Right atrium auricular region (tissue), 2 donors: ENCODE measurements around the gene ARHGAP20. TPM values are rescaled to one million over a fixed set of nuclear protein-coding genes. Genes with fewer than 3 reads are reported as not detected.

Source experiments
- DNase-seq: peaks from one replicate; pipeline ENCODE4 v3.0.0-alpha.2; 2019; ENCODE audit warnings: low spot score
- H3K27ac ChIP-seq, 2 donors: fragments of 200-600 bp; sonication (generic); 1 replicate in 1 of 2; 2 replicates in 1 of 2; pipeline ENCODE4 v1.5.1; 2016 to 2019
- H3K27me3 ChIP-seq, 2 donors: fragments of 200-600 bp; sonication (generic); one replicate each; pipeline versions ENCODE4 v1.5.1 to v1.6.0; 2017 to 2019
- H3K36me3 ChIP-seq: fragments of 200-600 bp; sonication (generic); one replicate; pipeline ENCODE4 v1.5.1; 2016
- H3K4me1 ChIP-seq, 2 donors: fragments of 200-600 bp; sonication (generic); one replicate each; pipeline versions ENCODE4 v1.5.1 to v1.6.0; 2017 to 2019
- H3K4me3 ChIP-seq, 2 donors: fragments of 200-600 bp; sonication (generic); 1 replicate in 1 of 2; 2 replicates in 1 of 2; pipeline ENCODE4 v1.5.1; 2017 to 2019; ENCODE audit warnings: mild to moderate bottlenecking in 1 of 2, moderate library complexity in 1 of 2
- H3K9me3 ChIP-seq, 2 donors: fragments of 200-600 bp; sonication (generic); one replicate each; pipeline ENCODE4 v1.5.1; 2019
- total RNA-seq, 2 donors: library from RNA; depleted of rRNA; stranded (reverse); fragments of >200 nt; gene quantifications; one replicate each; pipeline ENCODE4 v1.1.0, GENCODE V29; 2016
- TF ChIP-seq, protein P1 (sequence below), 2 donors: fragments of 200-600 bp; sonication (generic); IDR thresholded peaks; one replicate each; pipeline ENCODE4 v1.5.1; 2019; ENCODE audit warnings: antibody characterized with exemption in 2 of 2

Gene ARHGAP20
- total RNA-seq, 2 donors from 2014 or later: 0.30 to 0.86 TPM

DNA sequence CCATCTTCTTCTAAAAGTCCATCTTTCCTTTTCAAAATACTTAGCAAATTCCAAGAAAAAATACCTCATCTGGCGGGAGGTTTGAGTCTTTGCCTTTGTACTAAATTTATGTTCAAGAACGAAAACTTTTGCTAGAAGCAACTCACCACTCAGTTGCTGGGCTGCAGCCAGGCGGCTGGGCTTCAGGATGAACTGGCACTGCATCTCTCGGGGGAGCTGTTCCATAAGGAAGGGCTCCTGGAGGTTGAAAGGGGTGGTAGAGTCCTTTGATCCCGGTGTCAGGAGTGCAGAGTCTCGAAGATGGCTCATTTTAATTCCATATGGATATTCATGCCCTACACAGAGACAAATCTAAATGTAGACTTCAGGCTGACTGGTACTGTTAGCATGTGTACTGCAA lies 105.8 kb downstream of the ARHGAP20 start:
- TF ChIP-seq, protein P1, sequence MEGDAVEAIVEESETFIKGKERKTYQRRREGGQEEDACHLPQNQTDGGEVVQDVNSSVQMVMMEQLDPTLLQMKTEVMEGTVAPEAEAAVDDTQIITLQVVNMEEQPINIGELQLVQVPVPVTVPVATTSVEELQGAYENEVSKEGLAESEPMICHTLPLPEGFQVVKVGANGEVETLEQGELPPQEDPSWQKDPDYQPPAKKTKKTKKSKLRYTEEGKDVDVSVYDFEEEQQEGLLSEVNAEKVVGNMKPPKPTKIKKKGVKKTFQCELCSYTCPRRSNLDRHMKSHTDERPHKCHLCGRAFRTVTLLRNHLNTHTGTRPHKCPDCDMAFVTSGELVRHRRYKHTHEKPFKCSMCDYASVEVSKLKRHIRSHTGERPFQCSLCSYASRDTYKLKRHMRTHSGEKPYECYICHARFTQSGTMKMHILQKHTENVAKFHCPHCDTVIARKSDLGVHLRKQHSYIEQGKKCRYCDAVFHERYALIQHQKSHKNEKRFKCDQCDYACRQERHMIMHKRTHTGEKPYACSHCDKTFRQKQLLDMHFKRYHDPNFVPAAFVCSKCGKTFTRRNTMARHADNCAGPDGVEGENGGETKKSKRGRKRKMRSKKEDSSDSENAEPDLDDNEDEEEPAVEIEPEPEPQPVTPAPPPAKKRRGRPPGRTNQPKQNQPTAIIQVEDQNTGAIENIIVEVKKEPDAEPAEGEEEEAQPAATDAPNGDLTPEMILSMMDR (IDR thresholded peaks at IDR 0.05): no peak
- no peak overlapping the region for H3K27ac ChIP-seq
- no peak for DNase-seq
- H3K36me3 ChIP-seq: no peaks in the 10 kb centered on the region
- no peaks in the 10 kb centered on the region for H3K4me1 ChIP-seq
- H3K27me3 ChIP-seq: no peaks in the 10 kb centered on the region
- H3K4me3 ChIP-seq: no peak overlapping the region
- no peaks in the 10 kb centered on the region for H3K9me3 ChIP-seq

GRCh38 chr11:110601936-110602335 lies 110.3 kb downstream of the ARHGAP20 start:
- DNase-seq: no peak
- no peaks in the 10 kb centered on the region for H3K4me1 ChIP-seq
- no peak overlapping the region for H3K27ac ChIP-seq
- no peak overlapping the region for H3K4me3 ChIP-seq
- TF ChIP-seq, protein P1 (IDR thresholded peaks at IDR 0.05): no peak
- no peaks in the 10 kb centered on the region for H3K9me3 ChIP-seq
- no peaks in the 10 kb centered on the region for H3K27me3 ChIP-seq
- no peaks in the 10 kb centered on the region for H3K36me3 ChIP-seq

GRCh38 chr11:110600322-110600721 lies 111.9 kb downstream of the ARHGAP20 start:
- H3K4me3 ChIP-seq: no peak overlapping the region
- H3K27me3 ChIP-seq: no peaks in the 10 kb centered on the region
- TF ChIP-seq, protein P1 (IDR thresholded peaks at IDR 0.05): no peak
- H3K9me3 ChIP-seq: no peaks in the 10 kb centered on the region
- H3K27ac ChIP-seq: no peak overlapping the region
- H3K36me3 ChIP-seq: no peaks in the 10 kb centered on the region
- no peak for DNase-seq
- no peaks in the 10 kb centered on the region for H3K4me1 ChIP-seq

DNA sequence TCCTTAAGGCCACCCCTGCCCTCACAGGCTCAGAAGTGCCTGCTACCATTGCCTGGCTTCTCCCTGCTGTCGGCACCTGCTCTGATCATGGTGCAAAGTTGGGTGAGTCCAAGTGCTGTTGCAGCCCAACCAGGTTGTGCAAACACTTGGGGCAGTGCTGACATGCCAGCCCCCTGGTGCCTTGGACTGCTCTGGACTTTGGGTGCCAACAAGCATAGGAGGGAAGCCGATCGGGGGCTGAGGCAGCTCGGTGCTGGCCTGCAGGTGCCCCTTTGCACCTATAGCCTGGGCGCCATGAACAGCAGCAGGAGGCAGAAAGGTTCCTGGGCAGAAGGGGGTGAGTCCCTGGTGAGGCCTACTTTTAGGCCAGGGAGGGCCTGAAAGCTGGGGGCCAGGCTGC lies 113.0 kb downstream of the ARHGAP20 start:
- DNase-seq: no peak
- no peaks in the 10 kb centered on the region for H3K9me3 ChIP-seq
- H3K4me1 ChIP-seq: no peaks in the 10 kb centered on the region
- H3K4me3 ChIP-seq: no peak overlapping the region
- no peaks in the 10 kb centered on the region for H3K27me3 ChIP-seq
- H3K27ac ChIP-seq: no peak overlapping the region
- no peaks in the 10 kb centered on the region for H3K36me3 ChIP-seq
- TF ChIP-seq, protein P1 (IDR thresholded peaks at IDR 0.05): no peak

- no peak for DNase-seq
- H3K36me3 ChIP-seq: no peaks in the 10 kb centered on the region
- TF ChIP-seq, protein P1 (IDR thresholded peaks at IDR 0.05): no peak
- H3K4me3 ChIP-seq: no peak overlapping the region
- no peaks in the 10 kb centered on the region for H3K4me1 ChIP-seq
- H3K27me3 ChIP-seq: no peaks in the 10 kb centered on the region
- no peak overlapping the region for H3K27ac ChIP-seq
- no peaks in the 10 kb centered on the region for H3K9me3 ChIP-seq
These were observed 113.5 kb downstream of the ARHGAP20 start for GRCh38 chr11:110598725-110599124.

DNA sequence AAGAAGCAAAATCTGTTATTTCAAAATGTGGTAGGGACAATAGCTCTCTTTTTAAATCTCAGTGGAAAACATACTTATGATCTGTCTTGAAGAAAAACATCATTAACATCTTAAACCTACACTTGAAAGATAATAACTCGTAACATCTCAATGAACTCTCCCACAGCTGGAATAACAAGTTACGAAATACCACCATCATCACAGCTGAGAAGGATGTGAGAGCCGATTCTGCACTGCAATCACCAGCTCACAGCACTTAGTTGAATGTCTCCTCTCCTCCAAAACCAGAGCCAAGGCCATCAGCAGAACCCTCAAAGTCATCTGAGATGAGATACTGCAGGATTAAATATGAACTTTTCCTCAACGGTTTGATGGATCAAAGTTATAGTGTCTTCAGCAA lies 124.3 kb downstream of the ARHGAP20 start:
- H3K9me3 ChIP-seq: no peaks in the 10 kb centered on the region
- DNase-seq: no peak
- H3K4me3 ChIP-seq: no peak overlapping the region
- no peaks in the 10 kb centered on the region for H3K36me3 ChIP-seq
- TF ChIP-seq, protein P1 (IDR thresholded peaks at IDR 0.05): no peak
- H3K4me1 ChIP-seq: no peaks in the 10 kb centered on the region
- H3K27ac ChIP-seq: no peak overlapping the region
- H3K27me3 ChIP-seq: no peaks in the 10 kb centered on the region
